Activated CD4-positive, CD25-positive, alpha-beta regulatory T cell treated with anti-CD3 and anti-CD28 coated beads, Interleukin-2, amount 50 U/mL, for 72 hours (primary cell): ENCODE results near the gene TSPO.

Experiments
- DNase-seq: peaks from one replicate; pipeline ENCODE4 v3.0.0; 2021

Gene TSPO

GRCh38 chr22:43205261-43205691 is 53.9 kb downstream of the TSPO start:
- DNase-seq, result no peak

GRCh38 chr22:43205748-43206508 is 54.6 kb downstream of the TSPO start:
- DNase-seq, result no peak

- DNase-seq, result no peak
These were observed 55.3 kb downstream of the TSPO start for GRCh38 chr22:43206509-43207161.

GRCh38 chr22:43207386-43207785 is 56.0 kb downstream of the TSPO start:
- no peak for DNase-seq

GRCh38 chr22:43207849-43208702 is 56.7 kb downstream of the TSPO start:
- no peak for DNase-seq

GRCh38 chr22:43208703-43209522 is 57.6 kb downstream of the TSPO start:
- no peak for DNase-seq

GRCh38 chr22:43209523-43209890 is 58.1 kb downstream of the TSPO start:
- DNase-seq, result no peak

GRCh38 chr22:43209971-43210370 is 58.6 kb downstream of the TSPO start:
- no peak for DNase-seq

- no peak for DNase-seq
These were observed 59.5 kb downstream of the TSPO start for GRCh38 chr22:43210631-43211515.

- DNase-seq, result no peak
These were observed 60.6 kb downstream of the TSPO start for GRCh38 chr22:43211941-43212433.

- no peak for DNase-seq
These were observed 61.1 kb downstream of the TSPO start for GRCh38 chr22:43212434-43212952.
